NCI-H2171 (cell line): ENCODE measurements around the gene GKN2.
"Not testable (repeated sequence)": the region's sequence is repeated elsewhere in the genome, so short reads cannot be mapped to it uniquely, and the experiment has no call there.

Experiments used
- DNase-seq: peaks from one replicate; lab custom pipeline; 2025; lab: John Stamatoyannopoulos, UW

Gene GKN2

DNA sequence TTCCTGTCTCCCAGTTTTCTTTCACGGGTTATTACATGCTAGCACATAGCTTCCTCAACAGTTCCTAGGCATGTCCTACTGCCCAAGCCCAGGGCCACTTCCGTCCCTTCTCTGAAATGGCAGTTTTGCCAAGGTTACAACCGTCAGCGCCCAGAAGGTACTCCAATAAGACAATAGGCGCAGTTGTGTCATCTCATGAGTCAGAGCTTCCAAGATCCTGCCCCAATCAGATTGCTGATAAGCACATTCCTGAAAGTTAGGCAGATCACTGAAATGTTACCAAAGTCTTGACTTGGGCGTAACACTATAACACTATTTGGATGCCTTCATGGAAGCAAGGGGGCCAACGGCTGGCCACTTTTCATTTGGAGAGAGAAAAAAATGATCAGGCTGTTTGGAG lies 34.2 kb downstream of the GKN2 start:
- no peak for DNase-seq

- no peak for DNase-seq
Measured at GRCh38 chr2:68917034-68917718, 35.5 kb downstream of the GKN2 start.

DNA sequence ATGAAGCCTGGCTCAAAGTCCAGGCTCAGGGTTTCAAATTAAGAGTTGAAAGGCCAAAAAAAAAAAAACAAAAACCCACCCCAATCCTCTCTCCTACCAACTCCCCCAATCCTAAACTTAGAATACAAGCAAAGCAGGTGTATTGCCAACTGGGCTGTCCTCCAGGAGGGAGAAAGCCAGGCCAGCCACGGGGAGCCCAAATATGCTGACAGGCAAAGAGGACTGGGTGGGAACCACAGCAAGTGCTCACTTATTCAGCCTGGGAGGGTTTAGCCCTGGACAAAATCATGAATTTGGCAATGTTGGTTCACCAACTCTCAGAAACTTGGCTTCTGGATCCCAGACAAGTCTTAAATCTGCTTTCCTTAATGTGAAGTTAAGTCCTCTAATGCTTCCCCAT lies 36.5 kb downstream of the GKN2 start:
- no peak for DNase-seq

- no peak for DNase-seq
Measured at GRCh38 chr2:68915393-68915792, 37.3 kb downstream of the GKN2 start.

- DNase-seq: no peak
Measured at GRCh38 chr2:68913359-68913758, 39.3 kb downstream of the GKN2 start.

DNA sequence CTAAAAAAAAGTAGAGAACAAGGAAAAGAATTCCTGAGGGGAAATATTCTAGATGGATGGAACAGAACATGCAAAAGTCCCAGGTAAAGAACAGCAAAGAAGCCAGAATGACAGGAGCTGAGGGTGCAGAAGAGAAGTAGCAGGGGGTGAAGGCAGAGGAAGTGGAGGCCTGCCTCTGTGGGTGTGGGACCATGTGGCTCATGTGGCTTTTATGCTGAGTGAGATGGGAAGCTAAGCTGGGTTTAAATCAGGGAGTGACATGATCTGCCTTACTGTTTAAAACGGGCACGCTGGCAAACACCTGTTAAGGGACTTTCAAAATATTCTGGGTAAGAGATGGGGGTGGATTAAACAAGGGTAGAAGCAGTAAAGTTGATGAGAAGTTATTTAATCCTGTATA lies 40.0 kb downstream of the GKN2 start:
- no peak for DNase-seq

GRCh38 chr2:68912111-68912510 lies 40.6 kb downstream of the GKN2 start:
- no peak for DNase-seq

GRCh38 chr2:68911709-68912108 lies 41.0 kb downstream of the GKN2 start:
- no peak for DNase-seq

DNA sequence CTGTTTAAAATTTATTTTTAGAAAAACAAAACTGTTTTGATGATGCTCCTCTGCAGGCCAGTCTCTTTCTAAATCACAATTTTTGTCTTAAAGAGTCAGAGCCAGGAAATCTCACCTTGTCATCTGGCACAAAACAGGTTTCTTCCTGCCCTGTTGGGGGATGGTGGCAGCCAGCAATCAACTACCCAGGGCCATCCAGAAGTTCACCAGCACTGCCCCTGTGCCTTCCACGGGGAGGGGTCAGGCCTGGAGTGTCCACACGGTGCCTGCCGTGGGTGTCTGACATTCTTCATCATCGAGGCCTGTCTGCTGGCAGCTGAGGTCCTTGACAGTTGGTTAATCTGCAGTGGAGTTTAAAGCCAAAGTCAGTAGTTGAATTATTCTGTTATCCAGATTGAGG lies 41.4 kb downstream of the GKN2 start:
- DNase-seq: no peak

DNA sequence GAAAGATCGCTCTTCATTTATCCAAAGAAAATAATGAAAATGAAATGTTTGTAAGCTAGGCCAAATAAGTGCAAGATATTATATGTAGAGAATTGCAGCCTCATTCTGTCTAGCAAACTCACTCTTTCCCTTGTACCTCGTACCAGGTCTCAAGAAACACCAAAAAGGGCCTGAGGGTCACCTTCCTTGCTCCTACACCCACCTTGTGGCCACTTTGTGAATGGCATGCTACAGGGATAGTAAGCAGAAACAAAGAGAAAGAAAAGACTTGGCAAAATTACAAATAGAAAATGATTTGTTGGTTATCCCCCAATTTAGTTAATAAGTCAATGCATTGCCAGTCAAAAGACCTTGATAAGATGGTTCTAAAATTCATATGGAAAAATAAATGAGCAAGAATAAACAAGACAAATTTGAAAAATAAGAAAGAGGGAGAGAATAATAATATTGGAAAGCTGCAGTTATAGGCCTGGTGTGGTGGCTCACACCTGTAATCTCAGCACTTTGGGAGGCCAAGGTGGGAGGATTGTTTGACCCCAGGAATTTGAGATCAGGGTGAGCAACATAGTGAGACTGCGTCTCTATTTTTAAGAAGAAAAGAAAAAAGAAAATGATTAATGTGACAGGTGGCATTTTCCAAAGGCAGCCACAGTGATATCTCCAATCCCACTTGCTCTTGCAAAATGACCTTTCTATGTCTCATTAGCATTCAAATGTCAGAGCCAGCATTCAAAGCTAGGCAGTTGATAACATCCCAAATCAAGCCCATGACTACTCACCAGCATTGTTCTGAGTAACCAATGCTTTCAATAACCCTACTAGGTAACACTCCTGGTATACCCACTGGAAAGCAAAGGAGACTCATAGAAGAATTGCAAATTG lies 42.7 kb downstream of the GKN2 start:
- peak; percentile 56 for DNase-seq

GRCh38 chr2:68908392-68908970 lies 44.2 kb downstream of the GKN2 start:
- DNase-seq: peak; percentile 83

DNA sequence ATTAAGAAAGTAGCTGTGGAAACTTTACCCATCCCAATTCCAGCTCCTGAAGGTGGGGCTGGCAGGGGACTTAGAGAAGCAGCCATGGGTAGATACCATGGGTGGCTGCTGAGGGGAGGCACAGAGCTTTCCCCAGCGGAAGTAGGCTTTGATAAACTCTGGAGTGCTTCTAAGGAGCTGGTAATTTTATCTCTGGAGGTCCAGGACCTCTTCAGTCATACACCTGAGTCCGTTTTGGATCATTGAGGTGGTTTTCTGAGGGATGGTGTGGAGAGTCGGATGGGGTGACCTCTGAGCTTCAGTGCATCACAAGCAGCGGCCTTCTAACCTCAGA lies 44.8 kb downstream of the GKN2 start:
- DNase-seq: no peak

- DNase-seq: no peak
Measured at GRCh38 chr2:68907232-68907919, 45.3 kb downstream of the GKN2 start.

DNA sequence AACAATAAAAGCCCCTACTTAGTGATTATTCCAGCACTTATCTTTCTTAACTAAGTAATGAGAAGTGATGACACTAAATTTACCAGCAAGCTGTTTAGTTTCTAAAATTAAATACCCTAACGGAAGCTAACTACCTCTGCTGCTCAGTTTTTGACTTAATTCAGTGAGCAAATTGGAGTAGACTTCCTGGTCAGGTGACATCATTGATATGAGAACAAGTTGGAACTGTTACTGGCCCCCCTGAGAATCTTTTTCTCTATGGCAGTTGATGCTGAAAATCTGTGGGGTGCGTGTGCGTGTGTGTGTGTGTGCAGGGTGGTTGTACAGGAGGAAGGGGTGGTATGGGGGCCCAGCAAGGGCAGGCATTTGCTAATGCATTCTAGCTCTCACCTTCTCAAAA lies 46.0 kb downstream of the GKN2 start:
- no peak for DNase-seq

DNA sequence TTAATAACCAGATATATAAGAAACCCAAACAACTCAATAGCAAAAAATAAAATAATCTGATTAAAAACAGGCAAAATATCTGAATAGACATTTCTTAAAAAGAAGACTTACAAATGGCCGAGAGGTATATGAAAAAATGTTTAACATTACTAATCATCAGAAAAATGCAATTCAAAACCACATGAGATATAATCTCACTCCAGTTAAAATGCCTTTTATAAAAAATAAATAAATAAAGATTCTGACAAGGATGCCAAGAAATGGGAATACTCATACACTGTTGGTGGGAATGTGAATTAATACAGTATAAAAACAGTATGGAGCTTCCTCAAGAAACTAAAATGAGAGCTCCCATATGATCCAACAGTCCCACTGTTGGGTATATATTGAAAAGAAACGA lies 47.6 kb downstream of the GKN2 start:
- DNase-seq: no peak

GRCh38 chr2:68901561-68901960 lies 51.1 kb downstream of the GKN2 start:
- DNase-seq: no peak

GRCh38 chr2:68901199-68901514 lies 51.5 kb downstream of the GKN2 start:
- no peak for DNase-seq

GRCh38 chr2:68900496-68901198 lies 52.0 kb downstream of the GKN2 start:
- DNase-seq: no peak

GRCh38 chr2:68895981-68896380 lies 56.7 kb downstream of the GKN2 start:
- not testable (repeated sequence) for DNase-seq
